NCI-H2081 (cell line): Measurements from ENCODE around the gene TNFAIP8L1.
"Not testable (repeated sequence)": the region's sequence is repeated elsewhere in the genome, so short reads cannot be mapped to it uniquely, and the experiment has no call there.

Experiments
- DNase-seq, 2 experiments: peaks; one replicate each; lab custom pipeline; 2025; lab: John Stamatoyannopoulos, UW

TNFAIP8L1 gene

DNA sequence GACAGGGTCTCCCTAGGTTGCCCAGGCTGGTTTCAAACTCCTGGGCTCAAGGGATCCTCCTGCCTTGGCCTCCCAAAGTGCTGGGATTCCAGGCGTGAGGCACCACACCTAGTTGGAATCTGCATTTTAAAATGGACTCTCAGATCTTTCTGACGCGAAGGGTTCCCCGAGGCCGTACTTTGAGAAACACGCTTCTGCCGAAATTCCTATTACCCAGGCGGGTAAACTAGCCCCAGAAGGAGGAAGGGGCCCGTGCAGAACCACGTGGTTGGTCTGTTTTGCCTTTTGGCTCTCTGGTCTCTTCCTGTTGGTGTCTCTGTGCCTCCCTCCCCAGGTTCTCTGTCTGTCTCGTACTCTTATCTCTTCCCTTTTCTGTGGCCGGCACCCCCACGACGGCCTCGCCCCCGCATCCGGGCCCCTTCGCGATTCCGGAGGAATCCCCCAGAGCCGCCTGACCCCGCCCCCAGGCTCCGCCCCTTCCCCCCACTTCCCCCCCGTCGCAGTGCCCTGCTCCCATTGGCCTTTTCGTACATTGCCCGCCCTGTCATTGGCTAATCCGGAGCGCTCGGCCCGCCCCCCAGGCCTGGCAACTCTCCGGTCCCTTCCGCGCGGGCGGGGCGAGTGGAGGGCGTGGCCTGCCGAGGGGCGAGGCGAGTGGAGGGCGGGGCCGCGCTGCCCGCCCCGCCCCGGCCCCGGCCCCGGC lies at the start of gene TNFAIP8L1:
TSS of gene TNFAIP8L1 (plus strand) at position 689 of the 703 bp plus-strand sequence. CDS start 12,354 bp downstream, outside the sequence.
- peak; percentile 90 to 96 for DNase-seq

DNA sequence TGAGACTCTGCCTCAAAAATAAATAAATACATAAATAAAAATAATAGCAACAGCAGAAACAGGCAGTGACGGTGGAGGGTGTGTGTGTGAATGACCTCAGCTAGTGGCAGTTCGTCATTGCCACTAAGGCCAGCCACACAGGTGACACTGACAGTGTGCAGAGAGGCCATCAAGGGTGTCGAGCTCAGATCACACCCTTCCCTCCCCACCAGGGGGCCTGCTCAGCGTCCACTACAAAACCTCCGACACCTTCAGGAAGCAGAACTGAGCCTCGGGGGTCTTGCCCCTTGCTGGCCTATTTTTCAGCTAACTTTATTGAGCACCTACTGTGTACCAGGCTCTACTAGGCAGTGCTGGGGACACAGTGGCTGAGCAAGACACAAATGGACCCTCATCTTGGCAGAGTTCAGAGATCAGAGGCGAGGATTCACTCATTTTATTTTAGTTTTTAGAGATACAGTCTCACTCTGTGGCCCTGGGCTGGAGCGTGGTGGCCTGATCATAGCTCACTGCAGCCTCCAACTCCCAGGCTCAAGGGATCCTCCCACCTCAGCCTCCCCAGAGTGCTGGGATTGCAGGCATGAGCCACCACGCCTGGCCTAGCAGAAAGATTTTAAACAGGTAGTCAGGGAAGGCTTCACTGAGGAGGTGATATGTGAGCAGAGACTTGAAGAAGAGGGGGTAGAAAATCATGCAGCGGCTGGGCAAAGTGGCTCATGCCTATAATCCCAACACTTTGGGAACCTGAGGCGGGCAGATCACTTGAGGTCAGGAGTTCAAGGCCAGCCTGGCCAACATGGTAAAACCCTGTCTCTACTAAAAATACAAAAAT lies 49.5 kb upstream of the TNFAIP8L1 start:
- DNase-seq = no peak

- no peak for DNase-seq
Measured at GRCh38 chr19:4590559-4590958, 48.8 kb upstream of the TNFAIP8L1 start.

DNA sequence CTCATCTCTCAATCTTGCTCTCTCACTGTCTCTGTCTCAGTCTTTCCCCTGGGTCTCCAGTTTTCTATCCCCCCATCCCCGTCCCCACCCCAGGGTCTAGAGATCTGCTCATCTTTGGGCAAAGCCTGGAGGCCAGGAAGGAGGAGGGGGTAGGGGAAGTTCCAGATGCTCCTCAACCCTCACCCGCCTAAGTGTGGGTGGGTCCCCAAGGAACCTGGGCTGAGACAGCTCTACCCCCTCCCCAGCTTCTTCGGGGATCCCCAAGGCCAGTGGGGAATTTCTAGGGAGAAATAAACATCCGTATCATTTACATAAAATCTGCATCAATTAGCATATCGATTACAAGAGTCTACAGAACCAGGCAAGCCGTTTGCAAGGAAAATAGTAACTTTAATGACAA lies 48.0 kb upstream of the TNFAIP8L1 start:
- DNase-seq = no peak

DNA sequence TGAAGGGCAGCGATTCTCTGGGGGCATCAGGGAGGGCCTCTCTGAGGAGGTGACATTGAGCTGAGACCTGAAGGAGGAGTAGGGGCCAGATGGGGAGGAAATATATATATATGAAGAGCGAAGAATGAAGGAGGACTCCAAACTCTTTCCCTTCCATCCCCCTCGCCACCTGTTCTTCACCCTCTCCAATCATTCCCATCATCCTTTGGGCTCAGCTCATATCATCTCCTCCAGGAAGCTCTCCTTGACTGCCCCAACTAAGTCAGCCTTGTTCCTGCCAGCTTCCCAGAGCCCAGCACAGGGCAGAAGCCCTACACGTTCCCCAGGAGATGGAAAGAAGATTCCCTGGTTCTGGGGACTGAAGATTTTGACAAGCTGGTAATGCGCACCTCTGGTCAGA lies 46.9 kb upstream of the TNFAIP8L1 start:
- no peak for DNase-seq

DNA sequence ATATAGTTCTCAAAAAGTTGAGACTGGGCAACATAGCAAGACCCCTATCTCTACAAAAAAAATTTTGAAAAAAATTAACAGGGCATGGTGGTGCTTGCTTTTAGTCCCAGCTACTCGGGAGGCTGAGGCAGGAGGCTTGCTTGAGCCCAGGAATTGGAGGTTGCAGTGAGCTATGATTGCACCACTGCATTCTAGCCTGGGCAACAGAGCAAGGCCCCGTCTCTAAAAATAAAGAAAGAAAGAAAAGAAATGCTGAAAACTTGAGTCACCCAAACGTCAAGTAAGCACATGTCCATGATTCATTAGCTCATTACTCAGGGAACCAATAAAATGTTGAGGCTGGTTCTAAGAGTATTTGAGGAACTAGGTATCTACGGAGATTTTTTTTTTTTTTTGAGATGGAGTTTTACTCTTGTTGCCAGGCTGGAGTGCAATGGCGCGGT lies 45.9 kb upstream of the TNFAIP8L1 start:
- no peak for DNase-seq

DNA sequence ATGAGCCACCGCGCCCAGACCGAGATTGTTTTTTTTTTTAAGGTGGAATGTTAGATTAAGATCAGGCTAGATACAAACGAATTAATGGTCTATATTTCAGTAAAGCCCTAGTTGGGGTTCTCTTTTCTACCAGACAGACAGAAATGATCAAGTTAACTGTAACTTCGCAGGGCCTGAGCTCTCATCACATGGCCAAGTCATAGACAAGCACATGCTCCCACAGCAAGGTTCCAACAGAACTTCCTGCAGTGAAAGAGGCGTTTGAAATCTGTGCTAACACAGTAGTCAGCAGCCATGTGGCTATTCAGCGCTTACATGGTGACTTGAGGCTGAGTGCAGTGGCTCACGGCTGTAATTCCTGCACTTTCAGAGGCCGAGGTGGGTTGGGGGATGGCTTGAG lies 45.1 kb upstream of the TNFAIP8L1 start:
- DNase-seq = no peak

GRCh38 chr19:4595158-4595557 lies 44.2 kb upstream of the TNFAIP8L1 start:
- DNase-seq = not testable (repeated sequence)

DNA sequence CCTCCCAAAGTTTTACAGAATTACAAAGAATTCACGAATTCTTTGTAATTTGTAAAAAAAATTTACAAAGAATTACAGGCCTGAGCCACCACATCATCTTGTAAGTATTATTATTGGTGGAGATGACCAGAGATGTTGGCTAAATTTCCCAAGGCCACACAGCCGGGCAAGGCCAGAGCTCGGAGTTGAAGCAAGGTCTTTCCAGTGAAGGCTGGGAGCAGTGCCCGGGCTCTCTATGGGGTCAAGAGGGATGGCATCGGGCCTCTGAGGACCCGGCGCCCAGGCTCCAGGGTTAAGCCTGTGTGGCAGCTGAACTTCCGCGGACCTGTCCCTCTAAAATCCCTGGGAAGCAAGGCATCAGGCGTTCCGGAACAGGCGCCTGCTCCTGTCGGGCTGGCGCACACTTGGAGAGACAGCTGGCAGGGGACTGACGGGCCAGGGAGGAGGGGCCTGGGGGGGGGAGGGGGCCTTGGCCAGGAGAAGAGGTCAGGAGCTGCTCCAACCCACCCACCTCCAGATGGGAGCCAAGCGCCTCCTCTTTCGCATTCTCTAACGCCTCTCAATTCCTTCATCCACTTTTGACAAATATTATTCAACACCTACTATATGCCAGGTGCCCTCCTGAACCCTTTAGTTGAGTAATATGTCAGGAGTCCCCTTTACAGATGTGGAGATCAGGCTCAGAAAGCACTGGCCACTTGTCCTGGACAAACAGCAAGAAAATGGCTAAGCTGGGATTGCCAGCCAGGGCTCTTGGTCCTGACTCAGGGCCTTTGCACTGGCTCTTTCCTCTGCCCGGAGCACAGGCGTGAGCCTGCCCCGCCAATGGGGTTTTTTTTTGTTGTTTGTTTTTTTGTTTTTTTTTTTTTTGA lies 43.0 kb upstream of the TNFAIP8L1 start:
- DNase-seq = no peak

DNA sequence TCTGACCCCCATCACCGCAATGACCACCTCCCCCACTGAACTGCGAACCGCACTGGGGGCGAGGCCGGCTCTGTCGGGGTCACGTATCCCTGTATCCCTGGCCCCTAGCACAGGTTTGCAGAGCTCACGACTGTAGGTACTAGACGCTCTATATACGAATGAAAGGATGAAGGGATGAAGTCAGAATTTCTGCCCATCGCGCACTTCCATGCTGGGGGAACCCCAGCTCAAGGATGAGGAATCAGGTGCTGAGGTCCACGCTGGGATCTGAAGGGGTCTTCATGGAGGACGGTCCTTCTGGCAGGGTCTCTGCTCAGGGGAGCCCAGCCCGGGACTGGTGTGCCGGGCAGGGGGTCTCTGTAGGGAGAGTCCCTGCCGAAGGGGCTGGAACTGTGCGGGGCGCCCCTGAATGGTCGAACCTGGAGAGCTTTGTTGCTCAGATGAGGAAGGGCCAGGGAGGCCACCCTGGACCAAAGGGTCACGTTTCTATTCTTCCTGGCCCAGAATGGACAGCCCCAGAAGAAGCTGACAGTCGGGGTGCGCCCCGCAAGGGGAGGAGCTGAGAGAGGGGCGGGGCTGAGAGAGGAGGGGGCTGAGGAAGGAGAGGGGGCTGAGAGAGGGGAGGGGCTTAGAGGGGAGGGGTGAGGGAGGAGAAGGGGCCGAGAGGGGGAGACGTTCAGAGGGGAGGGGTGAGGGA lies 41.9 kb upstream of the TNFAIP8L1 start:
- DNase-seq = no peak

GRCh38 chr19:4597975-4598671 lies 41.2 kb upstream of the TNFAIP8L1 start:
- peak in 1 of 2 experiments; percentile 24 for DNase-seq

GRCh38 chr19:4598712-4599111 lies 40.6 kb upstream of the TNFAIP8L1 start:
- DNase-seq = no peak

GRCh38 chr19:4600082-4600481 lies 39.2 kb upstream of the TNFAIP8L1 start:
- no peak for DNase-seq

DNA sequence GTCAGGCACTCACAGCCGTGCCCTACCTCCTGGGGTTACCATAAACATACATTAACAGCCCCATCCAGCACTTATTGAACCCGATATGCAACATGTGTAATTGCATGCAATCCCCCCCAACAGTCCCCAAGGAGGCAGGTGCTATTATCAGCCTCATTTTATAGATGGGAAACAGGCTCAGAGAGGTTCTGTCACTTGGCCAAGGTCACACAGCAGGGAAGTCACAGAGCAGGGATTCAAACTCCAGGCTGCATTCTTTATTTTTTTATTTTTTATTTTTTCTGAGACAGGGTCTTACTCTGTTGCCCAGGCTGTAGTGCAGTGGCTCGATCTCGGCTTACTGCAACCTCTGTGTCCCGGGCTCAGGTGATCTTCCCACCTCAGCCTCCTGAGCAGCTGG lies 38.4 kb upstream of the TNFAIP8L1 start:
- DNase-seq = no peak

- DNase-seq = no peak
Measured at GRCh38 chr19:4602173-4602788, 37.0 kb upstream of the TNFAIP8L1 start.

GRCh38 chr19:4602915-4603314 lies 36.4 kb upstream of the TNFAIP8L1 start:
- no peak for DNase-seq

GRCh38 chr19:4604912-4605311 lies 34.4 kb upstream of the TNFAIP8L1 start:
- DNase-seq = no peak

DNA sequence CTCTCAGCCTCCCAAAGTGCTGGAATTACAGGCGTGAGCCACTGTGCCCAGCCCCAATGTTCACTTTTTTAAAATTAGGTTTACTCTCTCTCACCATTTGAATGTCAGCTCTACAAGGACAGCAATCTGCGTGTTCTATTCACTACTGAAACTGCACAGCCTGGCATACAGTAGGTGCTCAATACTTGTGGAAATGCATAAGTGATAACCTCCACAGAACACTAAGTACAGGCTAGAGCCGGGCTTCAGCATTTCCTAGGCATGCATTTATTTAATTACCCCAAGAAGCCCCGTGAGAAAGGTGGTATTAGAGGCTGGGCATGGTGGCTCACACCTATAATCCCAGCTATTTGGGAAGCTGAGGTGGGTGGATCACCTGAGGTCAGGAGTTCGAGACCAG lies 33.1 kb upstream of the TNFAIP8L1 start:
- DNase-seq = no peak

DNA sequence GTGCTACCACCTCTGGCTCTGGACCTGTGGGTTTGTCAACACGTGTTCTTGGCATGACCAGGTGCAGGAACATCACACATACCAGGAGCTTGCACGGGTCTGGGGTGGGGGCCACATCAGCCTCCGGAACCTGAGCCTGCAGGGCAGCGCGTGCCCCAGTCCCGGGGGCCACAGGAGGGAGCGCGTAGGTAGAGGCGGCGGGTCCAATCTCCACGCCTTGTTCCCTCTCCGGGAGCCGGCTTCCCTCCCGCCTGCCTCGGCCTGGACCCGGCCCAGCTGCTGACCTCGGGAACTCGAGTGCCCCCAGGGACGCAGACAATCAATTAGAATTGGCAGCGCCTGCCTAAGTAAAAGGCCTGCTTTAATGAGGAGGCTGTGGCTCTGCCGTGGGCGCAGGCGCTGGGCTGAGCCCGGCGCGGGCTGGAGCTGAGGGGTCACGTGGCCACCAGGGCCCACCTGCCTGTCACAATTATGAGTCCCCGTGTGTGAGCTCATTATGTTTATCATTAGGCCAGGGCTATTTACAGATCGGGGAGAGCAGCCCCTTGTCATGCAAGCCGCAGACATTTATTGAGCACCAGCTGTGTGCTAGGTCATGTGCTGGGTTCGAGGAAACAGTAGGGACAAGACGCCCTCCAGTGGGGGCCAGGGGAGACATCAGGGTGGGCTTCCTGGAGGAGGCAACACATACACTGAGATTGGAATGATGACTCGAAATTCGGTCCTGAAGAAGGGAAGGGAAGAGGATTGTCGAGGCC lies 32.2 kb upstream of the TNFAIP8L1 start:
- peak; percentile 71 to 87 for DNase-seq
